ENCODE results near the gene KCNJ12. TPM values are rescaled to one million over a fixed set of nuclear protein-coding genes. Genes with fewer than 3 reads are reported as not detected.
"Not testable (repeated sequence)": the region's sequence is repeated elsewhere in the genome, so short reads cannot be mapped to it uniquely, and the experiment has no call there.

Gene KCNJ12
- total RNA-seq, 1 donor from 2014 or later, result not detected

DNA sequence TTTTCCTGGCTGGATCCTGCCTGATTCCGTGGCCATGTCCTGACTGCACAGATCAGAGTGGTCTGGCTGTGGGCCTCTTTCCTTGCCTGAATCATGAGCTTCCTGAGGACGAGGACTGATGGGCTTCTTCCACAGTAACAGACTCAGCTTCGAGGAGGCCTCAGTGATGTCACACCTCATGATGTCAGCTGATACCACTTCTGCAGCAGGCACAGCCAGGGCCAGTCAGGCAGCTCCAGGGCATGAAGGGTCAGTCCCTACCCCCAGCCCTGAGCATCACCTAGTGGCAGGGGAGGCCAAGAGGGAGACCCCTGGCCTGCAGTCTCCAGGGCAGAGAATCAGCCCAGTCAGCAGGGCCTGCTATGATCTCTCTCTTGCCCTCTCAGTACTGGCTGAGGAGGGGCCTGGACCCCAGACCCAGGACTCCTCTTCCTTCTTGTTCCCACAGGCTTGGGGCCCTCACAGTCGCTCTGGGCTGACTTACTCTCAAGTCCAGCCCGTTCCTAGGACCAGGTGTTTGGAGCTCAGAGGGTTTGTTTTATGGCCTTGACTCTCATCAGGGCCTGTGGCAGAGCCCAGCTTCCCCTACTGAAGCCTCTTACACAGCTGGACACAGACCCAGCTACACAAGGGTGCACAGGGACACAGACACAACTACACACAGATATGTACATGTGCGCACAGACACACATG, 26.7 kb upstream of the KCNJ12 start:
- not testable (repeated sequence) for ATAC-seq

DNA sequence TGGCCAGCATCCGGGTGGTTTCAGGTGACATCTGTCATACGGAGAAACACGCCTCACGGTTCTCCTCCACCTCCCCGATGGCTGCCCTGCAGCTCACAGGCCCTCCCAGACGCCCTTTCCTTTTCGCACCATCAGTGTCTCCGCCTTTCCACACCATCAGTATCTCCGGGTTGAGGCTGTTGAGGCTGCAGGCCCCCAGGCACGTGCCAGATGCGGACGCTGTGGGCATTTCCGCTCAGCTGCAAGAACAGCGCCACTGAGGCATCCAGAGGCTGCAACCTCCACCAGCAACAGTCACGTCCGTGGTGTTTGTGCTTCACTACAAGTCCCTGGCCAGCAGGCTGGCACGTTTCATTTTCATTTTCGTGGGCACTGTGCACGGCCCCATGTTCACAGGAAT, 25.7 kb upstream of the KCNJ12 start:
- not testable (repeated sequence) for ATAC-seq

DNA sequence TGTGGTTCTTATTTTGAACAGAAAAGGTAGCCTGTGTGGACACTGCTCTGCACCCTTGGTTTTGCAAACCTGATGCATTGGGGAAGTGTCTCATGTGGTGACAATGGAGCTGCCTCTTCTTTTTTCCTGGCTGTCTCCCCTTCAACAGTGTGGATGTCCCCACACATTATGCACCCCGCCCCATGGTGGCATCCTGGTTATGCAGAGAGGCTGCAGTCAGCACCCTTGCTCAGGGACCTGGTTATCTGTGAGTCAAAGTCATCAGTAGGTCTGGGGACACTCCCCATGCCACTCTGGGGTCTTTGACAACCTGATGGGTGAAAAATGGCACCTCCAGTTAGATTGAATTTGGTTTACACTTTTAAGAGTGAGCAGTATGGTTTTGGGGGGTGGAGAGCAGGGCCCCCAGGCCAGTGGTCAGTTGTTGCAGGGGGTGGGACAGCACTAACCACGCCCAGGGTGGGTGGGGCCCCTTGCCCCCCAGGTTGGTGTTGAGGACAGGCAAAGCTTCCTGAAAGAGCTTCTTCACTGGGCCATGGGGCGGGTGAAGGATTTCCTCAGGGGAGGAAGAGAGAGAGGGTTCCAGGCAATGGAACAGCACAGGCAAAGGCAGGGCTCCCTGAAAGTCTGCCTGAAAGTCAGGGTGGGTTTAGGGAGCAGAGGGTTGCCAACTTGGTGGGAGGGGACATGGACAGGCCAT, 24.6 kb upstream of the KCNJ12 start:
- ATAC-seq, result no peak

DNA sequence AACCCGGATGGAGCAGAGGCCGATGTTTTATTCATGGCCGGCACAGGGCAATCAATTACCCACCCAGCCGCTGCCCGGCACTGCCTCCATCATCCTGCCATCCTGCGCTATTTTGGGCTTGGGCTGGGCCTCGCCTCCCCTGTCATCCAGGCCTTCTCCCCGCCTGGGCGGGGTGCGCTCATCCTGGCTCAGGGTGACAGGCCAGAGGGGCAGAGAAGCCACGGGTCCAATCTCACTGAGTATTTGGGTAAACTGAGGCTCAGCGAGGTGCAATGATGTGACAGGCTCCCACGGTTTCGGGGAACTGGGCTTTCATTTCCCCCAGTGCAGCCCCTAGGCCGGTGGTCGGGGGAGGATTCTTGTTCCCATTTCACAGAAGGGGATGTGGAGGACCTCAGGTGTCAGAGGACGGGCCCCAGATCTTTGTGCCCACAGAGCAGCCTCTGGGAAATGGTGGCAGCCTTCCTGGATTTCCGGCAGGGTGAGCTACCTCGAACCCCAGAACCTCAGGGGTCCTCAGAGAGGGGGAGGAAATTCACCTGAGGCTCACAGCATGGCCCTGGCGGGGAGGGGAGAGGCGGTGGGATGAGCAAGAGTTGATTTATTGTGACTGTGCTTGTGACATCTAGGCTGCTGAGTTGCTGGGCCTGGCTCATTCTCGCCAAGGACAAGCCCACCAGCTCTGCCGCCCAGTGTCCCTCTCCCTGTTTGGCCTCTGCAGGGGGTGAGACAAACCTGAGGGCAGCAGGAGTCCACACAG, 23.8 kb upstream of the KCNJ12 start:
- no peak for ATAC-seq

DNA sequence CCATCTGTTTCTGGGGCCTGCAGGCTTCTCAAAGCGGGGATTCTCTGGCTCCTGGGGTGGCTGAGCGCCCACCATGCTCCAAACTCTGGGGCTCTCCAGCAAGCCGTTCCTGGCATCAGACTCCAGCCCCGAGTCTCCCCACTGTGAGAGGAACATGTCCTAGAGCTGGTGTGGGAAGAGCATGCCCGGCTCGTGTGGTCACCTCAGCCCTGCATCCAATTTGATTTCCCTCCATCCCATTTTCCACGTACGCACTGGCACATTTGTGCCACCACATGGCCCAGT, 23.2 kb upstream of the KCNJ12 start:
- no peak for ATAC-seq

DNA sequence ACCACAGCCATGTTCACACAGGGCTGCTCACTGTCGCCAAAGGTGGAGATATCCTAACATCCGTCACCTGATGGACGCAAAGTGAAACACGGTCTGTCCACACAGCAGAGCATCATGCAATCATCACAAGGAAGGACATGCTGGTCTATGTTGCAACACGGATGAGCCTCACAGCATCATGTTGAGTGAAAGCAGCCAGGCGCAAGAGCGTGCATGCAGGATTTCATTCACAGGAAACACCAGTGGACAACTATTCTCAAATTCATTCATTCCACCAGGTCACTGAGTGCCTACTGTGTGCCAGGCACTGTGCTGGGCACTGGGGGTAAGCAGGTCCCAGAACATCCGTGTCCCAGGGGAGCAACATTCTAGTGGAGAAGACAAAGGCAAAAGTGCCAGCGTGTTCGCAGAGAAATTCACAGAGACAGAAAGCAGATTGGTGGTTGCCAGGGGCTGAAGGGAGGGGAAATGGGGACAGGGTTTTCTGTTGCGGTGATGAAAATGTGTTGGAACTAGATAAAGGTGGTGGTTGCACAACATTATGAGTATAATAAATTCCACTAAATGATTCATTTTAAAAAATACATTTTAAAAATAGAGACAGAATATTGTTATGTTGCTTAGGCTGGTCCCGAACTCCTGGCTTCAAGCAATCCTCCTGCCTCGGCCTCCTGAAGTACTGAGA, 22.7 kb upstream of the KCNJ12 start:
- ATAC-seq, result no peak

DNA sequence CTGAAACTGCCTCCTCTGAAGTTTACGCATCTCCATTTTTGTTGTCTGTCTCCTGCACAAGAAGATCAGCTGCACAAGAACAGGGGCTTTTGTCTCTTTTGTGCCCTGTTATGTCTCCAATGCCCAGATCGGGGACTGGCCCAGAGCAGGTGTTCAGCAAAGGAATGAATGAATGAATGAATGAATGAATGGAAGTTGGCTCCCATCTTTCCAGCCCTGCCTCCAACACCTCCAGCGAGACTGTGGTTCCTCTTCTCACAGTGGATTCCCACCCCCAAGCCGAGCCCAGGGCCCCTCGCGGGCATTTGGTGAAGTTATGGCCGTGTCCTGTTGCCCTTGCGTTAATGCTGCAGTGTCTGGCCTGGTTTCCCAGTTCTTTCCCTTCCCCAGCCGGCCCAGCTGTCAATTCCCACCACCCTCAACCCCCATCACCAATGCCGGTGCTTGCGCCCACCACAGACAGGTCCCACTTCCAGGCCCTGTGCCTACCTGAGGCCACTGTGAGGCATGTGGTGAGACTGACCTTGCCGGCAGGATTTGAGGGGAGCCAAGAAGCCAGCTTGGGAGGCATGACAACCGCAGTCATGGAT, 21.3 kb upstream of the KCNJ12 start:
- ATAC-seq, result no peak

DNA sequence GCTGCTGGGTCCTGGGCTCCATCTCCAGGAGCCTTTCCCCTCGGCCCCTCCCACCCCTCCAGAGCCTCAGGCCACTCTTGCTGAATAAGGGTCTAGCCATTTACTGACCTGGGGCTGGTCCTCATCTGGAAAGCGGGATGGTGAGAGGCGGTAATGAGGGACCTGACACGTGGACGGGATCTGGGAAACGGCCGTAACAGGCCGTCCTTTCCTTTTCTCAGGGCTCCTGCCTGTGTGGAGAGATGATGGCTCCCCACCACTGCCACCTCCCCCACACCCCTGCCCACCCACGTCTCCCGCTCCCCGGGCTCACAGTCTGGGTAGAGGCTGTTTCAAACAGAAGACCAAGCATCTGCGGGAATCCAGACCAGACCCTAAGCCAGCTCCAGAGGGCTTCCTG, 20.6 kb upstream of the KCNJ12 start:
- no peak for ATAC-seq

DNA sequence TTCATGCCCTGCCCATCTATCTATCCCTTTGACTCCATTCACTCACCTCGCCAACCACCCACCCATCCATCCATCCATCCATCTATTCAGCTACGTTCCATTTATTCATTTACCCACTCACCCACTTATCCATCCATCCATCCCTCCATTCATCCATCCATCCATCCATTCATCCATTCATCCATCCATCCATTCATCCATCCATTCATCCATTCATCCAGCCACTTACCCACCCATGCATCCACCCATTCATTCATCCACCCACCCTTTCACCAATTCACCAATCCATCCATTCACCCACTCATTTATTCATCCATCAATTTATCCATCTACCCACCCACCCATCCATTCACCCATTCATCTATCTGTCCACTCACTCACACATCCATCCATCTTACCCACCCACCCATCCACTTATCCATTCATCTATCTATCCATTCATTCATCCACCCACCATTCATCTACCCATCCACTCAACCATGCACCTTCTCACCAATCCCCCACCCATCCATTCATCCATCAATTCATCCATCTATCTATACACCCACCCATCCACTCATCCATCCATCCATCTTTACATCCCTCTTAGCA, 19.5 kb upstream of the KCNJ12 start:
- no peak for ATAC-seq

DNA sequence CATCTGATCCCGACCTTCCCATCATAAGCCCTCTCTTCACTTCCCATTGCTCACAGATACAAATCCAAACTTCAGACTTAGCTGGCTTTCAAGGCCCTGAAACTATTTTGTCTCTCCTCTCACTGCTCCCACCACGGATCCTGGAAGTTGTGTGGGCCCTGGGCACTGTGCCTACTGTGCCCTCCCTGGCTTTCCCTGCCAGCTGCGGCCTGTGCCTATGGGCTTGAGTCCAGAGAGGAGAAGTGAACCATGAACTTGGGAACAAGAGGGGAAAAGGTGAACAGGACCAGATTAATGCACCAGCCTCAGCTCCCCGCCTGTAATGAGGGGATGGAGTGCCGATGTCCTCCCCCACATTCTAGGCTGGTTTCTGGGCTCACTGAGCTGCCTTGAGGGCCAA, 18.9 kb upstream of the KCNJ12 start:
- no peak for ATAC-seq

DNA sequence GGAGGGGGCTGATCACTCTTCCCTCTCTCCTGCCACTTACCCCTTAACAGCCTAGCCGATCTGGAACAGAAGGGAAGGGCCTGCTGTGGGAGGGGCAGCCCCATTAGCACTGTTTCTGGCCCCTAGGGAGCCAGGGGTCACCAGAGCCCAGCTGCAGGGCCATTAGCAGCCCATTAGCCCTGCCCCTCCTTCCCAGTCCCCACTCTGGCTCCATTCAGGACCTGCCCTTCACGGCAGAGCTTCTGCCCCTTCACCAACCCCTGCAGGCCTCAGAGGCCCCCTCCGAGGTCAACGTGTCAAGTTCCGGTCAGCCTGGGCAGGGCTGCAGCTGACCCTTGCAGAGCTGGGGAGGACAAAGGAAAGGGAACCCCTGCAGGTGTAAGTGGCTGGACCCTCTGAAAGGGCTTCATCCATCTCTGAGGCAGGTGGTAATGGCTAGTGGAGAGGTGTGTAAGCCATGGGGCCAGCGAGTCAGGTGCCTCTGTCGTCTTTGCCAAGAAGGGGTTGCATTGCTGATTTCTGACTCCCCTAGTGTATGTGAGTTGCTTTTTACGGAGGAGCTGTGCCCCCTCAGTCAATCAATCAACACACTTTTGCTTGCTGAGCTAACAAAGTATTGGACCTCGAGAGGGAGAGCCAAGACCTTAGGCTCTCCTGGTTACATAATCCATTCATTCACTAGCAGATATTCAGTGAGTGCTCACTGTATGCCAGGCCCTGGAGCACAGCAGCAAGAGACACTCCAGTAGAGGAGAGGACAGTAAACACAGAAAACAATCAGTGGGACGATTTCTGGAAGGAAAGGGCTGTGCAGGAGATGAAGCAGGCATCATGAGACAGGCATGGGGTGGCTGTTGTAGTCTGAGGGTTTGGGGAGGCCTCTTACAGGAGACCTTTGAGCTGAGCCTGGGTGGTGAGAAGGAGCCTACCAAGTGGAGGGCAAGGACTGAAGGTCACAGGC, 18.2 kb upstream of the KCNJ12 start:
- ATAC-seq, result no peak

DNA sequence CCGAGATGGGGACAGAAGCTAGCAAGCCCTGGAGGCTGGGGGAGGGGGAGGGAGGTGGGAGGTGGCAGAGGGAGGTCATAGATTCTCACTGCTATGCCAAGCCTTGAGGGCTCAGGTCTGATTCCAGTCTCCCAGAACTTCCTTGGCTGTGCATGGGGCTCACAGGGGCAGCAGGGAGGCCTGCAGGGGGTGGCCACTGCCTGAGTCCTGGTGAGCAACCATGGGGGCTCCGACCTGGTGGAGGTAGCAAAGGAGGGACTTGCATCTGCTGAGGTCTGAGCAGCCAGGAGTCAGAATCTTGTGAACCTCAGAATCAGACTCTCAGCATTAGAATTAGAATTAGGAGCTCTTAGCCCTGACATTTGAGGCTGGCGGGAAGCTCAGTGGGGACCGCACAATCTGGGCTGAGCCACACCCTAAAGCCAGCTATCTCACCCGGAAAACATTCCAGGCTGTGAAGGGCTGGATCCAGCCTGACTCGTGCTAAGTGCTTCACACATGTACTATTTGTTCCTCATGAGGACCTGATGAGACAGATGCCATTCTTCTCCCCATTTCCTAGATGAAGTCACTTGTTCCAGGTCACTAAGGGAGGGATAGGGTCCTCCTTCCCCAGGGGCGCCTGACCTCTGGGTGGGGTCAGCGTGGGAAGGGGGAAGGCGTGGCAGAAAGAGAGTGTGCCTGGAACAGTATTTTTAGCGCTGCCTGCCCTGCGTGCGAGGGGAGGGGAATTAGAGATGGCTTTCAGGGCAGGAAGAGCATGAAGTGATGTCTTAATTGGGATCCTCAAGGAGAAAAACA, 17.3 kb upstream of the KCNJ12 start:
- no peak for ATAC-seq

DNA sequence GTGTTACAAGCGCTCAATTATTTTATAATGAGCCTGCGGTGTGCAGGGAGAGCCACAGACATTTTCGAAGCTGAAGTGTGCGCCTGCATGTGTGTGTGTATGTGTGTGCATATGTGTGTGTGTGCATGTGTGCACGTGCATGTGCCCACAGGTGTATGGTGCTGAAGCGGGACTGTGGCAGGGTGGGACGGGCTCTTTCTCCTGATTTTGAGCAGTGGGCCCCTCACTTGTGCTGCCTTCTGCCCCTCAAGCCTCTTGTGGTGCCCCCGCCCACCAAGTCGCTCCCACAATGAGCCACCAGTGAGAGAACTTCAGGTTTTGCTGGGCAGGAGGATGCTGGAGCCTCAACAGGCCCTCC, 16.7 kb upstream of the KCNJ12 start:
- no peak for ATAC-seq

DNA sequence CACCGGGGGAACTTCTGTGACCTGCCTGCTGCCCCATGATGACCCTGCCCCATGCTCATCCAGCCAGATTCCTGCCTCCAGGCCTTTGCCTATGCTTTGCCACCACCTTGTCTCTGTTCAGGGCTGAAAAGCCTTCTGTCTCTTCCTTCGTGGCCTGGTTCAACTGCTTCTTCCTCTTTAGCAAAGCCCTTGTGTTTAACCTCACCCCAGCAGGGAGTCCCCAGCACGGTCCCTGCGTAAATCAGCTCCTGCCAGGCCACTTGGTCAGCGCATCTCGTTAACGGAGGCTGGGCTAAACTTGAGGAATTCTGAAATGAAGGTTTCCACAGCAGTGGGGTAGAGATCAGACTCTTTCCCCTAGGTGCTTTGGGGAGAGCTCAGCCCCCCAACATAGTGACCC, 16.1 kb upstream of the KCNJ12 start:
- ATAC-seq, result no peak

DNA sequence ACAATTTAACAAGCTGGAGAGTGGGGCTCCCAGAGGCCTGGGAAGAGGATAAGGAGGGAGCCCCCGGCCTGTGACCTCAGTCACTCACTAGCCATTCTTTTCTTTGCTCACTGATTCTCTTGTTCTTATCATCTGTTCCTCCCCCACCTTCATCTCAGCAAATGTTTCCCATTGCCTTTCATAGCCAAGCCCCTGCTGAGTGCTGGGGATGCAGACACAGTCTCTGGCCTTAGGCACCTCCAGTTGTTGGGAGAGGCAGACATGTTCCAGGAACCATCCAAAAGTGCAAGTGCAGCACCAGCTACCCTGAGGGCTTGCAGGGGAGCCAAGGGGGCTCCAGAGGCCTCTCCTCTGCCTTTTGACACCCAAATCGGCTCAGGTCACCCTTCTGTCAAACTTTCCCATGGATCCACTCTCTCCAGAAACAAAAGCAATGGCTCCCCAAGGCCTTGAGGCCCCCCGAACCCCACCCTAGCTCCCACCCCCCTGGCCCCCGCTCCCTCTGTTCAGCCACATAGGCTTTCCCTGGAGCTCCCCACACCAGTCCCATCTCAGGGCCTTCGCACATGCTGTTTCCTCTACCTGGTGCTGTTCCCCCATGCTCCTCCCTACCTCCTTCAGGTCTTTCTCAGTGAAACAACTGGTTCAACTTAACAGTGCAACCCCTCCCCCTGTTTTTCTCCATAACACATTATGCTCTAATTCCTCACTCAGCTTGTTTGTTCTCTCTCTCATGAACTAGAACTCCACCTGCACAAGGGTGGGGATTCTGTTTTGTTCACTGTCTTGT, 14.9 kb upstream of the KCNJ12 start:
- no peak for ATAC-seq

DNA sequence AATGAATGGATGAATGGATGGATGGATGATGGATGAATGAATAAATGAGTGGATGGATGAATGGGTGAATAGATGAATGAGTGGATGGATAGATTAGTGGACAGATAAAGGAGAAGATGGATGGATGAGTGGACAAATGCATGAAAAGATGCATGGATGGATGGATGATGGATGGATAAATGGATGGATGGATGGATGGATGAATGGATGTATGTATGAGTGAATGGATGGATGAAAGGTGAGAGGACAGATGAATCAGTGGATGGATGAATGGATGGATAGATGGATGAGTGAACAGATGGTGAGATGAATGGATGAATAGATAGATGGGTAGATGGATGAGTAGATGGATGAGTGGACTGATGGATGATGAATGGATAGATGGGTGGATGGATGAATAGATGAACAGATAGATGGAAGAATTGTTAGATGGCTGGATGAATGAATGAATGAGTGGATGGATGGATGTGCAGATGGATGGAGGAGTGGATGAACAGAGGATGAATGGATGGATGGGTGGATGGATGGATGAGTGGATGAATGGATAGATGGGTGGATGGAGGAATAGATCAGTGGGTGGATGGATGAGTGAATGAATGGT, 13.7 kb upstream of the KCNJ12 start:
- no peak for ATAC-seq

DNA sequence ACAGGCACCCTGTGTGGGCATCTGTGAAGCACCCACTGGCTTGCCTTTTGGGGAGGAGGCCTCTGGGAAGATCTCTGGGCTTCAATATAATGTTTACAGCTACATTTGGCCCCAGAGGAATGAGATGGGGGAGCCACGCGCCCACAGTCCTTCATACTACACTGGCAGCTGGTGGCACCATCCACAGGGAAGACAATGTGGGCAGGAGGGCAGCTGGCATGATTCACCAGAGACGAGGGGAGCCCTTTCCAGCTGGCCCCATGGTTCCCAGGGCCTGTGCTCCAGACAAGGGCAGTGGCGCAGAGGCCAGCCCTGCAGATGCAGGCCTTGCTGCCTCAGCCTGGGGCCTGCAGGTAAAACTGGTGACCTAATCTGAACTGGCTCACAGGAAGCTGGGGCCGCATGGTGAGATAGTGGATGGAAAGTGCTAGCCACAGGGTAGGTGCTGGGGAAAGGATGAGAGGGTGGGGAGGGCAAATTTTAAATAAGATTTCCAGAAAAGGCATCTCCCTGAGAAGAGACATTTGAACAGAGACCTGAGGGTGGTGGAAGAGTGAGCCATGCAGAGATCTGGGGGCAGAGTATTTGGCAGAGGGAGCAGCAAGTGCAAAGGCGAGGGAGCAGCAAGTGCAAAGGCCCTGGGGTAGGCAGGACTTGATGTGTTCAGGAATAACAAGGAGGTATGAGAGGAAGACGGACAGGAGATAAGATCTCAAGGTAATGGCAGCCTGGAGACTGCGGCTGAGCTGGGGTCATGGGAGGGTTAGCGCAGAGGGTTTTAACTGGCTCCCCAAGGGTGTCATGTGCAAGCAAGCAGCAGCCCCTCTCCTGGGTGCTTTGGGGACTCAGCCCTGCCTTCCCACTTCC, 12.1 kb upstream of the KCNJ12 start:
- no peak for ATAC-seq

DNA sequence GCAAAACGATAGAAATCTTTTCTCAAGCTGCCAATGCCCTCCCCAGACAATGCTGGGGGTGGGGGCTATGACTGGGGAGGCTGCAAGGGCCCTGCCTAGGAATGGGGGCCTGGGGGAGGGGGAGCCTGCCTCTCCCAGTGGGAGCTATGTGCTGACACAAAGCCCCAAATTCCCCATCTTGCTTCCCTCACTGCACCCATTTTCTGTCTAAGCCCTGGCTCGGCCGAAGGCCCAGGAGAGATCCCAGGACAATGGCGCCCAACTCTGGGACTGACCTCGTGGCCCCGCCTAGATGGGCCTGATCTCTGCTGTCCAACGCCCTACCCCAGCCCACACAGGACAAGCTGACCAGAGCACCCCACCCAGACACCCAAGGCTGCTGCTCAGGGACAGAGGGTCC, 11.1 kb upstream of the KCNJ12 start:
- ATAC-seq, result no peak

Measured in esophagus mucosa (tissue), 1 donor.